ENCODE results near the gene ADGRV1.

DNA sequence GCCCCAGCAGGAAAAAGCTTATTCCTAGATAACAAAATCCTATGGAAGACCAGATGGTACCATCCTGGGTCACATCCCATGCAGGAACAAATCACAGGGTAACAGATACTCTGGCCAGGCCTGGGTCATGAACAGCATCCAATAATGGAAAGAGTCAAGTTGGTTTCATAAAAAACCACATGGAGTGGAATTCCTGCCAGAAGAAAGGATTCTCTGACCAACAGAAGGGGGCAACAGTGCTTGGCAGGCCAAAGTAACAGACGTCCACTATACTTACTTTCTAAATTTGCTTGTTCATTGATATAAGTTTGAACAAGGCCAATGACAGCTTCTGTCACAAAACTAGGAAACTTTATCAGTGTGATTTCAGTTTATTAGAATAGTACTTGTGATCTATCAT is 551.0 kb downstream of the ADGRV1 start:
- TF ChIP-seq, protein P1, sequence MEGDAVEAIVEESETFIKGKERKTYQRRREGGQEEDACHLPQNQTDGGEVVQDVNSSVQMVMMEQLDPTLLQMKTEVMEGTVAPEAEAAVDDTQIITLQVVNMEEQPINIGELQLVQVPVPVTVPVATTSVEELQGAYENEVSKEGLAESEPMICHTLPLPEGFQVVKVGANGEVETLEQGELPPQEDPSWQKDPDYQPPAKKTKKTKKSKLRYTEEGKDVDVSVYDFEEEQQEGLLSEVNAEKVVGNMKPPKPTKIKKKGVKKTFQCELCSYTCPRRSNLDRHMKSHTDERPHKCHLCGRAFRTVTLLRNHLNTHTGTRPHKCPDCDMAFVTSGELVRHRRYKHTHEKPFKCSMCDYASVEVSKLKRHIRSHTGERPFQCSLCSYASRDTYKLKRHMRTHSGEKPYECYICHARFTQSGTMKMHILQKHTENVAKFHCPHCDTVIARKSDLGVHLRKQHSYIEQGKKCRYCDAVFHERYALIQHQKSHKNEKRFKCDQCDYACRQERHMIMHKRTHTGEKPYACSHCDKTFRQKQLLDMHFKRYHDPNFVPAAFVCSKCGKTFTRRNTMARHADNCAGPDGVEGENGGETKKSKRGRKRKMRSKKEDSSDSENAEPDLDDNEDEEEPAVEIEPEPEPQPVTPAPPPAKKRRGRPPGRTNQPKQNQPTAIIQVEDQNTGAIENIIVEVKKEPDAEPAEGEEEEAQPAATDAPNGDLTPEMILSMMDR (IDR thresholded peaks at IDR 0.05; ENCODE audit: poor library complexity, severe bottlenecking) = no peak
- TF ChIP-seq, protein P2, sequence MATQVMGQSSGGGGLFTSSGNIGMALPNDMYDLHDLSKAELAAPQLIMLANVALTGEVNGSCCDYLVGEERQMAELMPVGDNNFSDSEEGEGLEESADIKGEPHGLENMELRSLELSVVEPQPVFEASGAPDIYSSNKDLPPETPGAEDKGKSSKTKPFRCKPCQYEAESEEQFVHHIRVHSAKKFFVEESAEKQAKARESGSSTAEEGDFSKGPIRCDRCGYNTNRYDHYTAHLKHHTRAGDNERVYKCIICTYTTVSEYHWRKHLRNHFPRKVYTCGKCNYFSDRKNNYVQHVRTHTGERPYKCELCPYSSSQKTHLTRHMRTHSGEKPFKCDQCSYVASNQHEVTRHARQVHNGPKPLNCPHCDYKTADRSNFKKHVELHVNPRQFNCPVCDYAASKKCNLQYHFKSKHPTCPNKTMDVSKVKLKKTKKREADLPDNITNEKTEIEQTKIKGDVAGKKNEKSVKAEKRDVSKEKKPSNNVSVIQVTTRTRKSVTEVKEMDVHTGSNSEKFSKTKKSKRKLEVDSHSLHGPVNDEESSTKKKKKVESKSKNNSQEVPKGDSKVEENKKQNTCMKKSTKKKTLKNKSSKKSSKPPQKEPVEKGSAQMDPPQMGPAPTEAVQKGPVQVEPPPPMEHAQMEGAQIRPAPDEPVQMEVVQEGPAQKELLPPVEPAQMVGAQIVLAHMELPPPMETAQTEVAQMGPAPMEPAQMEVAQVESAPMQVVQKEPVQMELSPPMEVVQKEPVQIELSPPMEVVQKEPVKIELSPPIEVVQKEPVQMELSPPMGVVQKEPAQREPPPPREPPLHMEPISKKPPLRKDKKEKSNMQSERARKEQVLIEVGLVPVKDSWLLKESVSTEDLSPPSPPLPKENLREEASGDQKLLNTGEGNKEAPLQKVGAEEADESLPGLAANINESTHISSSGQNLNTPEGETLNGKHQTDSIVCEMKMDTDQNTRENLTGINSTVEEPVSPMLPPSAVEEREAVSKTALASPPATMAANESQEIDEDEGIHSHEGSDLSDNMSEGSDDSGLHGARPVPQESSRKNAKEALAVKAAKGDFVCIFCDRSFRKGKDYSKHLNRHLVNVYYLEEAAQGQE (IDR thresholded peaks at IDR 0.05; ENCODE audit: borderline replicate concordance) = no peak

Data from neural cell (in vitro differentiated cells).